ENCODE results near the gene THSD4.

THSD4 gene

DNA sequence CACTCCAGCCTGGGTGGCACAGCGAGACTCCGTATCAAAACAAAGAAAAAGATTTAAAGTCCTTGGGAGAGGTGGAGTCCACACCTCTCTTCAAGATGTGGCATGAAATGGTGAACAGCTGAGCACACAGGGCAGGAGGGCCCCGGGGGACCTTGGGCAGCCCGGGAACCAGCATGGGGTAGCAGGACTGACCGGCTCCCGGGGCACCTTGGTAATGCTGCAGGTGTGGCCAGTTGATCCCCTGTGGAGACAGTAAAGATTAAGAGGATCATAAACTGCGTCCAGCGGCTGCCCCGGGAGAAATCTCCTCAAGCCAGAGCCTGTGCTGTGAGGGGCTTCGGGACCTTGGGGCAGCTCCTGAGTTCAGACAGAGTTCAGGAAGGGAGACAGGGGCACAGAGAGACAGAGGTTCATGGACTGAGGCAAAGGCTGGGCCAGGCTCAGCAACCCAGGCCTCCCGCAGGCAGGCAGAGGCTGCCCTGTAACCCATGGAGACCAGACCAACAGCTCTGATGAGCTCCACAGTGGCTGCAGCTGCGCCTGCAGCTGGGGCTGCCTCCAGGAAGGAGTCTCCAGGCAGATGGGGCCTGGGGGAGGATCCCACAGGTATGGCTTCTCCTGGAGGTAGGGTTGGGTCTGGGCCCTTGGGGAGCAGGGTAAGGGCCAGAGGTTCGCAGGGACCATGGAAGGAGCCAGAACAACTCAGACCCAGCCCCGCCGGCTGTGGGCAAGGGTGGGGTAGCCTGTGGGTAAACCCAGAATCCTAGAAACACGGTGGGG, 695.2 kb downstream of the THSD4 start, which contains the start of gene NR2E3:
Gene NR2E3, plus strand, starts transcription at position 299 of the 780 bp plus-strand sequence. Its CDS starts 190 bp downstream, at position 489.
- TF ChIP-seq, protein P1, sequence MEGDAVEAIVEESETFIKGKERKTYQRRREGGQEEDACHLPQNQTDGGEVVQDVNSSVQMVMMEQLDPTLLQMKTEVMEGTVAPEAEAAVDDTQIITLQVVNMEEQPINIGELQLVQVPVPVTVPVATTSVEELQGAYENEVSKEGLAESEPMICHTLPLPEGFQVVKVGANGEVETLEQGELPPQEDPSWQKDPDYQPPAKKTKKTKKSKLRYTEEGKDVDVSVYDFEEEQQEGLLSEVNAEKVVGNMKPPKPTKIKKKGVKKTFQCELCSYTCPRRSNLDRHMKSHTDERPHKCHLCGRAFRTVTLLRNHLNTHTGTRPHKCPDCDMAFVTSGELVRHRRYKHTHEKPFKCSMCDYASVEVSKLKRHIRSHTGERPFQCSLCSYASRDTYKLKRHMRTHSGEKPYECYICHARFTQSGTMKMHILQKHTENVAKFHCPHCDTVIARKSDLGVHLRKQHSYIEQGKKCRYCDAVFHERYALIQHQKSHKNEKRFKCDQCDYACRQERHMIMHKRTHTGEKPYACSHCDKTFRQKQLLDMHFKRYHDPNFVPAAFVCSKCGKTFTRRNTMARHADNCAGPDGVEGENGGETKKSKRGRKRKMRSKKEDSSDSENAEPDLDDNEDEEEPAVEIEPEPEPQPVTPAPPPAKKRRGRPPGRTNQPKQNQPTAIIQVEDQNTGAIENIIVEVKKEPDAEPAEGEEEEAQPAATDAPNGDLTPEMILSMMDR (IDR thresholded peaks at IDR 0.05; ENCODE audit: extremely low read depth, missing control alignments) = no peak
- no peak for DNase-seq (ENCODE audit: low spot score)

DNA sequence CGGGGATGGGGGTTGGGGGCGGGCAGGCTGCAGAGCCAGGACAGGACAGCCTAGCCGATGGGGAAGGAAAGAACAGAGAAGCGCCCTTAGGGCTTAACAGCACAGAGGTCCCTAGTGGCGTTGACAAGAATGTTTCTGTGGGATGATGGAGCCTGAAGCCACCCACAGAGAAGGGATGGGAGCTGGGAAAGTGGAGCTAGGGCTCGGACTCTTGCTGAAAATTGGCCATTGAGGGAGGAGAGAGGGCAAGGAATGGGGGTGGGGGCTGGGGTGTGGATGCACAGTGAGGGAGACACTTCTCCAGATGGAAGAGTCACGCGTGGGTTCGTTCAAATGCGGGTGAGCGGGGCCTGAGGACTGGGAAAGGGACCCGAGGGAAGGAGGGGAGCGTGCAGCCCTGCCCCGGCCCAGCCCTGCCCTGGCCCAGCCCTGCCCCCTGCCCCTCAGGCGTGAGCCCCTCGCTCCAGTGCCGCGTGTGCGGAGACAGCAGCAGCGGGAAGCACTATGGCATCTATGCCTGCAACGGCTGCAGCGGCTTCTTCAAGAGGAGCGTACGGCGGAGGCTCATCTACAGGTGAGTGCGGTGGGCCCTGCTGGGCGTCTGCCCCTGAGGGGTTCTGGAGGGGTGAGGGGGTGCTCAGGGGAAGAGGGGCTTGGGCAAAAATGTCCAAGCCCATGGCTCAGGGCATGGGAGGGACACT, 695.9 kb downstream of the THSD4 start:
- TF ChIP-seq, protein P1 (IDR thresholded peaks at IDR 0.05; ENCODE audit: extremely low read depth, missing control alignments) = no peak
- no peak for DNase-seq (ENCODE audit: low spot score)

DNA sequence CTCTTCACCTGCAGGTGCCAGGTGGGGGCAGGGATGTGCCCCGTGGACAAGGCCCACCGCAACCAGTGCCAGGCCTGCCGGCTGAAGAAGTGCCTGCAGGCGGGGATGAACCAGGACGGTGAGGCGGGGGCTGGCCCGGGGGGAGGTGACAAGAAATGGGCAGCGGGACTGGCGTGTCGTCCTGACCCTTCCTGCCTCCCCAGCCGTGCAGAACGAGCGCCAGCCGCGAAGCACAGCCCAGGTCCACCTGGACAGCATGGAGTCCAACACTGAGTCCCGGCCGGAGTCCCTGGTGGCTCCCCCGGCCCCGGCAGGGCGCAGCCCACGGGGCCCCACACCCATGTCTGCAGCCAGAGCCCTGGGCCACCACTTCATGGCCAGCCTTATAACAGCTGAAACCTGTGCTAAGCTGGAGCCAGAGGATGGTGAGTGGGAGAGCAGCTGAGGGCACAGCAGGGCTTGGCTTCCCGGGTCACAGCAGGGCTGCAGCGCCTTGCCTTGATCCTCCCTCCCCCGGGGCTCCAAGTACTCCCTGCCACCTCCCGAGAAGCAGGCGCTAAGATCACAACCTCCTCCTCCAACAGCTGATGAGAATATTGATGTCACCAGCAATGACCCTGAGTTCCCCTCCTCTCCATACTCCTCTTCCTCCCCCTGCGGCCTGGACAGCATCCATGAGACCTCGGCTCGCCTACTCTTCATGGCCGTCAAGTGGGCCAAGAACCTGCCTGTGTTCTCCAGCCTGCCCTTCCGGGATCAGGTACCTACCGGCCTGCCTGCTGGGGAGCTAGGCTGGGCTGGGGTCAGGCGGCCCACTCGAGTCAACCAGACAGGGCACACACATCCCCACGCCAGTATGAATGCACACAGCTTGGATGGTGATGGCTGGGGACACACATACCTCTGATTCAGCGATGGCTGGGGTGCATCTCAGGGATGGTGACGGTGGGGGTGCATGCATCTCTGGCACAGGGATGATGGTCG, 696.8 kb downstream of the THSD4 start:
- no peak for DNase-seq (ENCODE audit: low spot score)
- TF ChIP-seq, protein P1 (IDR thresholded peaks at IDR 0.05; ENCODE audit: extremely low read depth, missing control alignments) = no peak

DNA sequence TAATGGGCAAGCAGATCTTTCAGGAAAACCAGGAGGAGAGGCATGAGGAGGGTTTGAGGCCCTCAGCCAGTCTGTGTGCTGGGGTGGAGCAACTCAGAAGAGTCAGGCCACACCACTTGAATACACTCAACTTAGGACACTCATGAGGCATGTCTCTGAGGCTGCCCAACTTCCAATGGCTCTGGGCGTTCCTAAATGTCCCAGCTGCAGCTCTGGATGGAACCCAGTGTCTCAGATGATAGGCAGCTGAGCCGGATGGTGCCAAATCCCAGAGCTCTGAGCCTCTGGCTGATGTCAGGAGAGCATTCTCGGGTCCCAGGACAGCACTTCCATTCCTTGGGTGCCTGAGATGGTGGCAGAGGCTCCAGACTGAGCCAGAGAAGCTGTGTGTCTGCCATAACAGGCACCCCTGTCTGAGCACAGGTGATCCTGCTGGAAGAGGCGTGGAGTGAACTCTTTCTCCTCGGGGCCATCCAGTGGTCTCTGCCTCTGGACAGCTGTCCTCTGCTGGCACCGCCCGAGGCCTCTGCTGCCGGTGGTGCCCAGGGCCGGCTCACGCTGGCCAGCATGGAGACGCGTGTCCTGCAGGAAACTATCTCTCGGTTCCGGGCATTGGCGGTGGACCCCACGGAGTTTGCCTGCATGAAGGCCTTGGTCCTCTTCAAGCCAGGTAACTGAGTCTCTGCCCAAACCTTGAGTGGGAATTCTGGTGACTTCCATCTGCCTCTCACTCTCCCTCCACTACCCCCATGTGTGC, 697.9 kb downstream of the THSD4 start:
- TF ChIP-seq, protein P1 (IDR thresholded peaks at IDR 0.05; ENCODE audit: extremely low read depth, missing control alignments) = no peak
- DNase-seq (ENCODE audit: low spot score) = no peak

DNA sequence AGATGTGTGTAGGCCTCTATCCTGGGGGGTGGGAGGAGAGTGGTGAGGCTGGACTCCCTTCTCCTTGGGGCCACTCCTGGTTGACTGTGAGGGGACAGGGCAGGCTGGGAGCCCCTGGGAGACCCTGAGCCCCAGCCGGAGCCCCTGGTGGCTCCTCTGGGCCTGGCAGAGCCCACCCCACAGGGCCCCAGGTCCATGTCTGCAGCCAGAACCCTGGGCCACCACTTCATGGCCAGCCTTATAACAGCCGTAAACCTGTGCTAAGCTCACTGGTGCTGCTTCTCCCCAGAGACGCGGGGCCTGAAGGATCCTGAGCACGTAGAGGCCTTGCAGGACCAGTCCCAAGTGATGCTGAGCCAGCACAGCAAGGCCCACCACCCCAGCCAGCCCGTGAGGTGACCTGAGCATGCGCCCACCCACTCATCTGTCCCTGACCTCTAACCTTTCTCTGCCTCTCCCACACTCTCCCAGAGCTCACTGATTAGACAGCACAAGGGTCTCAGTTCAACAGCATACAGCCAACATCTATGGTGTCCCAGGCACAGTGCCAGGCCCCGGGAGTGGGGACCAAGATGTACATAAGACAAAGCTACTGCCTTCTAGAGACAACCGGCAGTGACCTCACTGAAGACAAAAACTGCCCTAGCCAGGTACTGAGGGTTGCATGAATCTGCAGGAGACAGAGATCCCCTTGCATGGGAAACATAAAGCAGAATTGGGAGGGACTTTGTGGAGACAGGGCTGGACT, 698.6 kb downstream of the THSD4 start:
- no peak for DNase-seq (ENCODE audit: low spot score)
- TF ChIP-seq, protein P1 (IDR thresholded peaks at IDR 0.05; ENCODE audit: extremely low read depth, missing control alignments) = no peak

DNA sequence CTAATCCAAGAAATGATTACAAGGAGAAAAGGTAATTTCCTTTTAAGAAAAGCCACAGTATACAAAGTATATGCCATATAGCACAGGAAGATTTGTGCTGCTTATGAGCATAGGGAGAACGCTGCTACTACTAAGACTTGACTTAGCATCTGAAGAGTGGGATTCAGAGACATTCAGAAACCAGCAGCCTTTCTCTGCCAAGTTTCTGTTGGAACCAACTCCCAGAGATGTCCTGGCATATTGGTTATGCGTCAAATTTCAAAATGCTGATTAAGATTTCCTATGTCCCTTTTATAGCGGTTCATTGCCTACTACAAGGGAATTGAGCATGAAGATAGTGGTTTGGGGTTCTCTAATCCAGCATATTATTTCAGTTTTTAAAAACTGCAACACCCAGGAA, 700.0 kb downstream of the THSD4 start:
- TF ChIP-seq, protein P1 (IDR thresholded peaks at IDR 0.05; ENCODE audit: extremely low read depth, missing control alignments) = no peak
- no peak for DNase-seq (ENCODE audit: low spot score)

Measured in GM20000 (cell line).